ENCODE results near the gene CADPS2.
"Not testable (repeated sequence)": the region's sequence is repeated elsewhere in the genome, so short reads cannot be mapped to it uniquely, and the experiment has no call there.

CADPS2 gene

GRCh38 chr7:122290476-122290875 lies 595.8 kb downstream of the CADPS2 start:
- H3K27me3 ChIP-seq (ENCODE audit: insufficient read depth, low read length, poor library complexity) = no peaks in the 10 kb centered on the region
- H2AFZ ChIP-seq (ENCODE audit: low read depth, low read length) = no peak overlapping the region
- H3K9me3 ChIP-seq (ENCODE audit: insufficient read depth, low read length, severe bottlenecking) = no peaks in the 10 kb centered on the region
- H3K9ac ChIP-seq (ENCODE audit: low read depth, low read length) = no peak overlapping the region
- no peaks in the 10 kb centered on the region for H3K36me3 ChIP-seq (ENCODE audit: insufficient read depth, low read length)
- no peaks in the 10 kb centered on the region for H3K4me1 ChIP-seq (ENCODE audit: insufficient read depth, low read length)
- ATAC-seq (ENCODE audit: insufficient read depth, low read depth) = no peak
- no peaks in the 10 kb centered on the region for H4K20me1 ChIP-seq (ENCODE audit: insufficient read depth, low read length)
- no peak for TF ChIP-seq EZH2 (IDR thresholded peaks at IDR 0.05; ENCODE audit: borderline replicate concordance, low read depth, low read length, severe bottlenecking)
- no peak for TF ChIP-seq CTCF (IDR thresholded peaks at IDR 0.05; ENCODE audit: borderline replicate concordance, extremely low read depth, low read length, poor library complexity, severe bottlenecking)
- H3K27ac ChIP-seq (ENCODE audit: low read length) = no peak overlapping the region
- no peak overlapping the region for H3K4me2 ChIP-seq (ENCODE audit: insufficient read depth, low read length)
- no peaks in the 10 kb centered on the region for H3K79me2 ChIP-seq (ENCODE audit: insufficient read depth, low read length)
- no peak for DNase-seq
- no peak overlapping the region for H3K4me3 ChIP-seq (ENCODE audit: low read depth in 1 of 2, low read length in 2 of 2)

- Histone ChIP-seq H2AFZ (ENCODE audit: low read depth, low read length) (no peak overlapping the region), H3K9me3 (ENCODE audit: insufficient read depth, low read length, severe bottlenecking) (no peaks in the 10 kb centered on the region), H3K36me3 (ENCODE audit: insufficient read depth, low read length) (no peaks in the 10 kb centered on the region), H4K20me1 (ENCODE audit: insufficient read depth, low read length) (no peaks in the 10 kb centered on the region), H3K4me1 (ENCODE audit: insufficient read depth, low read length) (no peaks in the 10 kb centered on the region), H3K4me2 (ENCODE audit: insufficient read depth, low read length) (no peak overlapping the region), H3K4me3 (ENCODE audit: low read depth in 1 of 2, low read length in 2 of 2) (no peak overlapping the region), H3K27me3 (ENCODE audit: insufficient read depth, low read length, poor library complexity) (no peaks in the 10 kb centered on the region), H3K79me2 (ENCODE audit: insufficient read depth, low read length) (no peaks in the 10 kb centered on the region), H3K9ac (ENCODE audit: low read depth, low read length) (no peak overlapping the region), H3K27ac (ENCODE audit: low read length) (no peak overlapping the region)
- no peak for ATAC-seq (ENCODE audit: insufficient read depth, low read depth)
- no peak for DNase-seq
- TF ChIP-seq EZH2 (IDR thresholded peaks at IDR 0.05; ENCODE audit: borderline replicate concordance, low read depth, low read length, severe bottlenecking) = no peak
- no peak for TF ChIP-seq CTCF (IDR thresholded peaks at IDR 0.05; ENCODE audit: borderline replicate concordance, extremely low read depth, low read length, poor library complexity, severe bottlenecking)
Measured at GRCh38 chr7:122289426-122289825, 596.8 kb downstream of the CADPS2 start.

DNA sequence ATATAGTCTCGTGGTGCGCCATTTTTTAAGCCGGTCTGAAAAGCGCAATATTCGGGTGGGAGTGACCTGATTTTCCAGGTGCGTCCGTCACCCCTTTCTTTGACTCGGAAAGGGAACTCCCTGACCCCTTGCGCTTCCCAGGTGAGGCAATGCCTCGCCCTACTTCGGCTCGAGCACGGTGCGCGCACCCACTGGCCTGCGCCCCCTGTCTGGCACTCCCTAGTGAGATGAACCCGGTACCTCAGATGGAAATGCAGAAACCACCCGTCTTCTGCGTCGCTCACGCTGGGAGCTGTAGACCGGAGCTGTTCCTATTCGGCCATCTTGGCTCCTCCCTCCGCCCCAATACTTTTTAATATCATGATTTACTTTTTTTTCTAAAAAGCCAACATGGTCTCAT lies 601.7 kb downstream of the CADPS2 start:
- not testable (repeated sequence) for H3K27me3 ChIP-seq (ENCODE audit: insufficient read depth, low read length, poor library complexity); ATAC-seq (ENCODE audit: insufficient read depth, low read depth); H3K4me2 ChIP-seq (ENCODE audit: insufficient read depth, low read length); DNase-seq; H3K79me2 ChIP-seq (ENCODE audit: insufficient read depth, low read length); H3K9me3 ChIP-seq (ENCODE audit: insufficient read depth, low read length, severe bottlenecking); H3K4me3 ChIP-seq (ENCODE audit: low read depth in 1 of 2, low read length in 2 of 2); H2AFZ ChIP-seq (ENCODE audit: low read depth, low read length); H4K20me1 ChIP-seq (ENCODE audit: insufficient read depth, low read length); H3K4me1 ChIP-seq (ENCODE audit: insufficient read depth, low read length); H3K27ac ChIP-seq (ENCODE audit: low read length); H3K9ac ChIP-seq (ENCODE audit: low read depth, low read length); H3K36me3 ChIP-seq (ENCODE audit: insufficient read depth, low read length)

- Histone ChIP-seq H3K36me3 (ENCODE audit: insufficient read depth, low read length) (no peaks in the 10 kb centered on the region), H3K27me3 (ENCODE audit: insufficient read depth, low read length, poor library complexity) (no peaks in the 10 kb centered on the region), H3K4me2 (ENCODE audit: insufficient read depth, low read length) (no peak overlapping the region), H3K4me3 (ENCODE audit: low read depth in 1 of 2, low read length in 2 of 2) (no peak overlapping the region), H4K20me1 (ENCODE audit: insufficient read depth, low read length) (no peaks in the 10 kb centered on the region), H3K4me1 (ENCODE audit: insufficient read depth, low read length) (no peaks in the 10 kb centered on the region), H3K27ac (ENCODE audit: low read length) (no peak overlapping the region), H2AFZ (ENCODE audit: low read depth, low read length) (no peak overlapping the region), H3K79me2 (ENCODE audit: insufficient read depth, low read length) (no peaks in the 10 kb centered on the region), H3K9me3 (ENCODE audit: insufficient read depth, low read length, severe bottlenecking) (no peaks in the 10 kb centered on the region), H3K9ac (ENCODE audit: low read depth, low read length) (no peak overlapping the region)
- TF ChIP-seq EZH2 (IDR thresholded peaks at IDR 0.05; ENCODE audit: borderline replicate concordance, low read depth, low read length, severe bottlenecking) (no peak), CTCF (IDR thresholded peaks at IDR 0.05; ENCODE audit: borderline replicate concordance, extremely low read depth, low read length, poor library complexity, severe bottlenecking) (no peak)
- no peak for ATAC-seq (ENCODE audit: insufficient read depth, low read depth)
- DNase-seq = no peak
Measured at GRCh38 chr7:122273117-122273516, 613.1 kb downstream of the CADPS2 start.
